HG03575 (cell line): ENCODE measurements around the gene SELPLG.
"Not testable (repeated sequence)": the region's sequence is repeated elsewhere in the genome, so short reads cannot be mapped to it uniquely, and the experiment has no call there.

Experiments
- ATAC-seq: cut with Tn5 transposase; IDR thresholded peaks from one replicate; pipeline ENCODE4 v1.9.1; 2021; ENCODE audit not compliant: unreplicated experiment, insufficient number of reproducible peaks, low FRiP score; ENCODE audit errors: extremely low read depth

SELPLG gene

DNA sequence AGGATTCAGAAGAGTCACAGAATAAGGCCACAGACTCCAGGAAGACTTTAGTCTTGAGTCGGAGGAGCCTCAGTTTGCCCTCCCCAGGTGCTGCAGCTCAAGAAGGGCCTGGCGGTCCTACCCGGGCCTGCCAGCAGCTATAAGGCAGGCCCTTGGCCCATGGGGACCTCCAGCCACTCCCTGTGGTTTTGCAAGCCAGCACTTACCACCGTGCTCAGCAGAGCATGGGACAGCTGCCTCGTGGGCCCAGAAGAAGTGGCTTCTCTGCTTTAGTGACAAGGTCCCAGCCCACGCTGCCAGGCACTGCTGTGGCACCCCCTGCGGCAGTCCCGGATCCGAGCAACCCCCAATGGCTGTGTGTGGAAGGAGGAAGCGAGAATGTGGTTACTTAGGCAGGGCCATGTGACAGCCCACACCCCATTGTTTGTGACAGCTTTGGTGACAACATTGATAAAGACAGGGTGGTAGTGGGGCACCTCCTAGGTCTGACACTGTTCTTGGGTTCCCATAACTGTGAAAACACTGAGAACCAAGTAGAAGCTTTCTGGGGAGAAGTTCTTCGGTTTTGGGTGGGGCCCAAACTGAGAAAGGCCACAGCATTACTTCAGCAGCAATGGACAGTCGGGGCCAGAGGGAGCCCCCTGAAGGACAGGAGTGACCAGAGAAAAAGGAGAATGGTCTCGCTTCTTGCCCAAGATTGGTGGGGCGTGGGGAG lies at the start of gene SELPLG:
TSS of gene SELPLG (minus strand) at position 361 of the 715 bp plus-strand sequence. CDS start 9,587 bp downstream, outside the sequence.
- peak; percentile 33 for ATAC-seq

DNA sequence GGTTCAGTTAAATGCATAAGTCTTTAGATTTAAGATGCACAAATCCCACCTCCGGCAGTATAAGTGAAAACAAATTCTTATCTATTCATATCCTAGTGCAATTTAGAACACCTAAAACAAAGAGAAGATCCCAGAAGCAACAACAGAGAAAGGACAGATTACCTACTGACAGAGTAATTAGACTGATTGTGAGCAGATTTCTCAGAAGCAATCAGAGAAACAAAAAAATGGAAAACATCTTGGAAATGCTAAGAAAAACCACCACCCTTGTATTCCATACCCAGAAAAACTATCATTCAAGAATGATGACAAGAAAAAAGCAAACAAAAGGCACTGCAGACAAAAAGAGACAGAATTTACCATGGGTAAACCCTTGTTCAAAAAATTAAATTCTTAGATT lies 47.6 kb upstream of the SELPLG start:
- no peak for ATAC-seq

GRCh38 chr12:108679106-108679681 lies 45.5 kb upstream of the SELPLG start:
- ATAC-seq: no peak

DNA sequence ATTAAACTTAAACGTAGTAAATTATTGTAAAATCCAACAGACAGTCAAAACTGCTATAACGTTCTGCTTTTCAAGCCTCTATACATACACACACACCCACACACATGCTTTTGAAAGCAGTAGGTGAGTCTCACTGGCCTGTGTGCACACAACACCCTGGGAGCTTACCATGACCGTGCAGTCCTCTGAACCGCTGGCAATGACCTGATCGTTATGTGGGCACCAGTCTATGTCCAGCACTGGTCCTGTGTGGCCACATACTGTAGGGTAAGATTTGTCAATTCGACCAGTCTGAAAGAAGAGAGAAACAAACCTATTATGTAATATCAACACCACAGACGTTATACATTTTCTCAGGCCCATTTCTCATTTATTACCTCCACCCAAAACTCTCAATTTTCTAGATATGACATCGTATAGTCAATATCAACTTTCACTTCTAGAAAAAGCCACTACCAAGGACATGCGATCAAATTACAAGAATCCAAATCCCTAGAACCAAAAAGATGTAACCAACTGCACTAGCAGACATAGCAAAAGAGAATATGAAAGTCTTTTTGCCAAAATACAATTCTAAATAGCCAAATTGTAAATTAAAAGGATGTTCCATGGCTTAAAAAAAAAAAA lies 44.5 kb upstream of the SELPLG start:
- no peak for ATAC-seq

GRCh38 chr12:108677381-108677780 lies 43.7 kb upstream of the SELPLG start:
- ATAC-seq: no peak

GRCh38 chr12:108676707-108677106 lies 43.0 kb upstream of the SELPLG start:
- ATAC-seq: no peak

GRCh38 chr12:108675792-108676191 lies 42.1 kb upstream of the SELPLG start:
- ATAC-seq: no peak

- no peak for ATAC-seq
Measured at GRCh38 chr12:108672054-108672453, 38.4 kb upstream of the SELPLG start.

GRCh38 chr12:108671110-108671509 lies 37.4 kb upstream of the SELPLG start:
- ATAC-seq: no peak

- ATAC-seq: no peak
Measured at GRCh38 chr12:108670066-108670631, 36.5 kb upstream of the SELPLG start.

GRCh38 chr12:108668542-108668941 lies 34.8 kb upstream of the SELPLG start:
- ATAC-seq: no peak

- ATAC-seq: no peak
Measured at GRCh38 chr12:108668063-108668462, 34.4 kb upstream of the SELPLG start.

DNA sequence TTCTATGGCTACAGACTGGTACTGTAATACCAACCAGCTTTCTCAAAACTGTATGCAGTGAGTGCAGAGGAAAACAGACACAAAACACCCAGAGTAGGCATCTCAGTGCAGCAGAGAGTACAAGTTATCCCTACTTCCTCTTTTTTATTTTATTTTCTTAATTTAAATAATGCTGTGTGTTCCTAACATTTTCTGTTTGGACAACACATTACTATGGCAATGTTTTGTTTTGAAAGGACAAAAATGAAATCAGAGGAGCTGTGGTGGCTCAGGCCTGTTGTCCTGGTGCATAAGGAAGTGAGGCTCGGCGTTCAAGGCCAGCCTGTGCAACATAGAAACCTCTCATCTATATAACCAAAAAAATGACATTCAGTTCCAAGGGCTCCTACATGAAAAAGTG lies 33.7 kb upstream of the SELPLG start:
- no peak for ATAC-seq

- ATAC-seq: no peak
Measured at GRCh38 chr12:108666401-108666881, 32.7 kb upstream of the SELPLG start.

DNA sequence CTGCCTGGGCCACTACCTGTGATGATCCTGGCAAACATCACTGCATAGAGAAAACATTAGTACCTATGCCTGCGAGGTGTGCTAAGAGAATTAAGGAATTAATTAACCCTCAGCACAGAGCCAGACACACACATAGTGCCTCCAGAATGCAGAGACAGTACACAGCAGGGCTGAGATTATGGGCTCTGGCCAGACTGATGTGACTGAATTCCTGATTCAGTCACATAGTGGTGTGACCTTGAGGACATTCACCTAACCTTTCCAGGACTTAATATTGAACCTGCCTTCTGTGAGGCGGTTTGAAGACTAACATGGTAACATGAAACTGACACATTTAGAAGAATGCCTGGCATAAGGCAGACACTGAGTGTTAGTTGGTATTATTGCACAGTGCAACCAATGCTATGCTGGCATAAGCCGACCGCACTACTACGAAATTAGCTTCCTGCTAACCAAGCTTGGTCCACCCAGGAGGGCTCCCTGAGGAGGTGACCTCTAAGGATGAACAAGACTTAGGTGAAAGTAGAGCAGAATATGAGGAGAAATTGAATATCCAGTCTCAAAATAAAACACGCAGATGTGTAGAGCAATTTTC lies 32.0 kb upstream of the SELPLG start:
- no peak for ATAC-seq

GRCh38 chr12:108664338-108665258 lies 30.9 kb upstream of the SELPLG start:
- ATAC-seq: no peak

DNA sequence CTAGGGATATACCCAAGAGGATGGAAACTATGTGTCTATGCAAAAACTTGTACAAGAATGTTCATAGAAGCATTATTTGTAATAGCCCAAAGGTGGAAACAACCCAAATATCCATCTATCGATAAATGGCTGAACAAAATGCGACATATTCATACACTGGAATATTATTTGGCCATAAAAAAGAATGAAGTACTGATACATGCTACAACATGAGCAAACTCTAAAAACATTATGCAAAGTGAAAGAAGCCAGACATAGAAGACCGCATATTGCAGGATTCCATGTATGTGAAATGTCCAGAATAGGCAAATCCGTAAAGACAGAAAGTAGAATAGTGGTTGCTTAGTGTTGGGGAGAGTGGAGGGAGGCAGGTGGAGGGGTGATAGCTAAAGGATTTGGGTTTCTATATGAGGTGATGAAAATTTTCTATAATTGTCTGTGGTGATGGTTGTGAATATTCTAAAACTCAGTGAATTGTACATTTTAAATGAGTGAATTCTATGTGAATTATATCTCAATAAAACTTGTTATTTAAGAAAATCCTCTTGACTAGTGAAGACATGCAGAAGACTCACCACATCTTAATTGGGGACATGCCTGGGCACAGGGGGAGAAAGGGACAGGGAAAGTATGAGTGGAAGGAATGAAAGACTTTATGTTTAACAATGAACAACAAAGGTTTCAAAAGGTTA lies 29.8 kb upstream of the SELPLG start:
- ATAC-seq: no peak

- not testable (repeated sequence) for ATAC-seq
Measured at GRCh38 chr12:108658115-108658514, 24.4 kb upstream of the SELPLG start.
